Left lung (tissue), 14 donors: ENCODE data around the gene NPTN. TPM values are rescaled to one million over a fixed set of nuclear protein-coding genes. Genes with fewer than 3 reads are reported as not detected.

ENCODE experiments used
- ATAC-seq: fragments of 200-7000 bp; cut with Tn5 transposase; one replicate; pipeline ENCODE4 v1.9.1; 2020; ENCODE audit warnings: moderate library complexity
- DNase-seq, 4 donors: peaks; one replicate each; pipeline ENCODE4 v3.0.0-alpha.2; 2013 to 2020
- H3K27ac ChIP-seq, 2 donors: fragments of 200-600 bp; sonication (generic) in 1 of 2; one replicate each; pipeline versions ENCODE4 v1.5.0 to v1.8.0; 2020 to 2021
- H3K27me3 ChIP-seq, 2 donors: fragments of 200-600 bp; sonication (generic) in 1 of 2; one replicate each; pipeline versions ENCODE4 v1.5.0 to v1.8.0; 2020 to 2021
- H3K36me3 ChIP-seq, 2 donors: fragments of 200-600 bp; sonication (generic) in 1 of 2; one replicate each; pipeline versions ENCODE4 v1.5.0 to v1.8.0; 2020 to 2021
- H3K4me1 ChIP-seq, 2 donors: fragments of 200-600 bp; one replicate each; pipeline ENCODE4 v1.8.0; 2021
- H3K4me3 ChIP-seq, 2 donors: fragments of 200-600 bp; sonication (generic) in 1 of 2; one replicate each; pipeline versions ENCODE4 v1.5.0 to v1.8.0; 2020 to 2021; ENCODE audit warnings: mild to moderate bottlenecking in 1 of 2
- H3K9me3 ChIP-seq, 2 donors: fragments of 200-600 bp; sonication (generic) in 1 of 2; one replicate each; pipeline versions ENCODE4 v1.5.0 to v1.8.0; 2020 to 2021
- CTCF ChIP-seq, 2 donors: fragments of 200-600 bp; sonication (generic) in 1 of 2; IDR thresholded peaks; one replicate each; pipeline versions ENCODE4 v1.5.0 to v1.8.0; 2021; ENCODE audit warnings: antibody characterized with exemption in 2 of 2
- intact Hi-C, 2 donors: fragments of 100-400 bp; cut with DNase I; formaldehyde crosslinking; loops; one replicate each; pipeline versions ENCODE4 v1.11.2 to v1.14.2; 2022
- long read RNA-seq, 12 donors: library from polyadenylated mRNA in 2 of 12; unstranded in 2 of 12; transcript quantifications; one replicate each; pipeline ENCODE4 v2.0.0 and lab custom pipeline, GENCODE V29; 2019 to 2026
- polyA plus RNA-seq, 6 donors: library from polyadenylated mRNA; unstranded; fragments of 120-200 nt; gene quantifications; one replicate each; pipeline ENCODE4 v1.2.1, GENCODE V29; 2013; ENCODE audit not compliant: insufficient read length in 6 of 6
- total RNA-seq, 2 donors: library from RNA; stranded (reverse); fragmentation: NEBNext Ultra II Directional; extraction: Animal tissue kit (Norgen Biotek cat#: 25700); gene quantifications; one replicate each; pipeline ENCODE4 v1.2.1, GENCODE V29; 2021
- donor health status: DM: no; HTN: yes; CAD: no.
- donor health status: DM: no; HTN: no; CAD: no.

The NPTN gene
- 100 to 1,000 TPM; 121 to 126 TPM for total RNA-seq
- 100 to 1,000 TPM; 111 to 140 (median 123) TPM for polyA plus RNA-seq
- long read RNA-seq, donor 1, transcript NPTN-202 (8 exons, 2,817 nt), result major isoform, 40 of 88 reads
- long read RNA-seq, donor 1, partial matches to known transcripts, result 30 of 88 reads
- long read RNA-seq, donor 1, other reads (novel, unspliced or antisense), result 12 of 88 reads
- long read RNA-seq, donor 2, transcript NPTN-202 (8 exons, 2,817 nt), result major isoform, 25 of 42 reads
- long read RNA-seq, donor 2, partial matches to known transcripts, result 11 of 42 reads
- long read RNA-seq, donor 2, other reads (novel, unspliced or antisense), result 5 of 42 reads
- long read RNA-seq, donor 3, transcript NPTN-202 (8 exons, 2,817 nt), result major isoform, 32 of 44 reads
- long read RNA-seq, donor 3, partial matches to known transcripts, result 0 of 44 reads
- long read RNA-seq, donor 3, other reads (novel, unspliced or antisense), result 9 of 44 reads
- long read RNA-seq, donor 4, partial matches to known transcripts, result 2 of 6 reads
- long read RNA-seq, donor 4, other reads (novel, unspliced or antisense), result 0 of 6 reads
- long read RNA-seq, donor 5, transcript NPTN-202 (8 exons, 2,817 nt), result major isoform, 21 of 35 reads
- long read RNA-seq, donor 5, partial matches to known transcripts, result 10 of 35 reads
- long read RNA-seq, donor 5, other reads (novel, unspliced or antisense), result 0 of 35 reads
- long read RNA-seq, donor 6, transcript NPTN-202 (8 exons, 2,817 nt), result major isoform, 36 of 53 reads
- long read RNA-seq, donor 6, partial matches to known transcripts, result 7 of 53 reads
- long read RNA-seq, donor 6, other reads (novel, unspliced or antisense), result 7 of 53 reads
- long read RNA-seq, donor 7, transcript NPTN-202 (8 exons, 2,817 nt), result major isoform, 34 of 35 reads
- long read RNA-seq, donor 7, partial matches to known transcripts, result 0 of 35 reads
- long read RNA-seq, donor 7, other reads (novel, unspliced or antisense), result 0 of 35 reads
- long read RNA-seq, donor 8, transcript NPTN-202 (8 exons, 2,817 nt), result major isoform, 31 of 45 reads
- long read RNA-seq, donor 8, partial matches to known transcripts, result 6 of 45 reads
- long read RNA-seq, donor 8, other reads (novel, unspliced or antisense), result 7 of 45 reads
- long read RNA-seq, donor 9, partial matches to known transcripts, result 0 of 1 reads
- long read RNA-seq, donor 9, other reads (novel, unspliced or antisense), result 0 of 1 reads
- long read RNA-seq, donor 10, partial matches to known transcripts, result 4 of 7 reads
- long read RNA-seq, donor 10, other reads (novel, unspliced or antisense), result 3 of 7 reads
- long read RNA-seq, donor 11, result 0 reads
- long read RNA-seq, donor 12, transcript NPTN-202 (8 exons, 2,817 nt), result major isoform, 26 of 53 reads
- long read RNA-seq, donor 12, partial matches to known transcripts, result 11 of 53 reads
- long read RNA-seq, donor 12, other reads (novel, unspliced or antisense), result 10 of 53 reads

GRCh38 chr15:73633111-73633990, at the start of gene NPTN:
Gene NPTN (minus strand): TSS chr15:73633389. CDS start chr15:73633215, 174 bp downstream.
- peak; percentile 92 for ATAC-seq
- peak within 1 kb of the TSS; percentile 97 for H3K27ac ChIP-seq
- peaks cover 0 to 10% of the 10 kb centered on the region in 2 donors for H3K27me3 ChIP-seq
- H3K36me3 ChIP-seq, result no peaks in the 10 kb centered on the region
- no peaks in the 10 kb centered on the region for H3K9me3 ChIP-seq
- H3K4me3 ChIP-seq, result peak within 1 kb of the TSS; percentile 89 to 91
- peak in 1 of 2 donors; percentile 45 for TF ChIP-seq CTCF (IDR thresholded peaks at IDR 0.05)
- DNase-seq, result peak; percentile 97 to 100 (median 99)
- H3K4me1 ChIP-seq, result peaks cover 34 to 55% of the 10 kb centered on the region in 2 donors
- intact Hi-C loops, result no loop called here

GRCh38 chr15:73682600-73683090, 49.5 kb upstream of the NPTN start:
- ATAC-seq, result no peak
- intact Hi-C loops, result no loop called here
- Histone ChIP-seq H3K36me3 (no peaks in the 10 kb centered on the region), H3K9me3 (no peaks in the 10 kb centered on the region), H3K27me3 (peaks cover 0 to 43% of the 10 kb centered on the region in 2 donors), H3K4me1 (peaks cover 21 to 34% of the 10 kb centered on the region in 2 donors), H3K27ac (no peak overlapping the region), H3K4me3 (no peak overlapping the region)
- no peak for TF ChIP-seq CTCF (IDR thresholded peaks at IDR 0.05)
- no peak for DNase-seq

- TF ChIP-seq CTCF (IDR thresholded peaks at IDR 0.05), result no peak
- no peak overlapping the region for H3K4me3 ChIP-seq
- H3K27ac ChIP-seq, result no peak overlapping the region
- intact Hi-C loops, result no loop called here
- no peak for DNase-seq
- no peak for ATAC-seq
- H3K27me3 ChIP-seq, result peaks cover 0 to 43% of the 10 kb centered on the region in 2 donors
- H3K4me1 ChIP-seq, result peaks cover 21 to 28% of the 10 kb centered on the region in 2 donors
- no peaks in the 10 kb centered on the region for H3K9me3 ChIP-seq
- no peaks in the 10 kb centered on the region for H3K36me3 ChIP-seq
These were observed 48.8 kb upstream of the NPTN start for GRCh38 chr15:73681856-73682599.

GRCh38 chr15:73681063-73681462, 47.9 kb upstream of the NPTN start:
- TF ChIP-seq CTCF (IDR thresholded peaks at IDR 0.05), result no peak
- peaks cover 12 to 19% of the 10 kb centered on the region in 2 donors for H3K4me1 ChIP-seq
- H3K27ac ChIP-seq, result no peak overlapping the region
- peaks cover 0 to 38% of the 10 kb centered on the region in 2 donors for H3K27me3 ChIP-seq
- H3K9me3 ChIP-seq, result no peaks in the 10 kb centered on the region
- no peak overlapping the region for H3K4me3 ChIP-seq
- no peaks in the 10 kb centered on the region for H3K36me3 ChIP-seq
- ATAC-seq (no peak), DNase-seq (no peak)
- intact Hi-C loops, result no loop called here
